COR-L47 (cell line): ENCODE data around the gene MED16.

Source experiments
- DNase-seq: peaks from one replicate; lab custom pipeline; 2025; lab: John Stamatoyannopoulos, UW

The MED16 gene

GRCh38 chr19:907183-907853 is 14.3 kb upstream of the MED16 start:
- no peak for DNase-seq

GRCh38 chr19:906480-906879 is 13.5 kb upstream of the MED16 start:
- no peak for DNase-seq

GRCh38 chr19:904545-904944 is 11.6 kb upstream of the MED16 start:
- DNase-seq = no peak

- peak; percentile 85 for DNase-seq
Measured at GRCh38 chr19:903266-903797, 10.3 kb upstream of the MED16 start.

DNA sequence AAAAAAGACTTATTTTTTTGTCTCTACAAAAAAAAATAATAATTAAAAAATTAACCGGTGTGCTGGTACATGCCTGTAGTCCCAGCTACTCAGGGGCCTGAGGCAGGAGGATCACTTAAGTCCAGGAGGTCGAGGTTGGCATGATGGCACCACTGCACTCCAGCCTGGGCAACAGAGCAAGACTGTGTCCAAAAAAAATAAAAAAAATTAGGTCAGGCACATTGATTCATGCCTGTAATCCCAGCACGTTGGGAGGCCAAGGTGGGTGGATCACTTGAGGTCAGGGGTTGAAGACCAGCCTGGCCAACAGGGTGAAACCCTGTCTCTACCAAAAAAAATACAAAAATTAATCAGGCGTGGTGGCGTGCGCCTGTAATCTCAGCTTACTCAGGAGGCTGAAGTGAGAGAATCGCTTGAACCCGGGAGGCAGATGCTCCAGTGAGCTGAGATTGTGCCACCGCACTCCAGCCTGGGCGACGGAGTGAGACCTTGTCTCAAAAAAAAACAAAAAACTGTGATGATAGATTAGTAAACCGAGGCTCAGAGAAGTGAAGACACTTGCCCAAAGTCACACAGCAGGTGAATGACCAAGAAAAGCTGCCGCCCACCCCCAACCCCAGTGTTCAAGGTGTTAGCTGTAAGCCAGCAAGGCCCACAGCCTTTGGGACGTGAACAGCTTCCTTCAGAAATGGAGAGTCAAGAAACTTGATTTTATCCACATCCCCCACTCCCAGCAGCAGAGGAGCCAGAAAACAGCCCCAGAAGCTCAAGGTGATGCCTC is 9.6 kb upstream of the MED16 start:
- DNase-seq = no peak

- DNase-seq = no peak
Measured at GRCh38 chr19:902093-902370, 9.0 kb upstream of the MED16 start.

GRCh38 chr19:901216-902092 is 8.5 kb upstream of the MED16 start:
- no peak for DNase-seq

- no peak for DNase-seq
Measured at GRCh38 chr19:900302-901111, 7.5 kb upstream of the MED16 start.

DNA sequence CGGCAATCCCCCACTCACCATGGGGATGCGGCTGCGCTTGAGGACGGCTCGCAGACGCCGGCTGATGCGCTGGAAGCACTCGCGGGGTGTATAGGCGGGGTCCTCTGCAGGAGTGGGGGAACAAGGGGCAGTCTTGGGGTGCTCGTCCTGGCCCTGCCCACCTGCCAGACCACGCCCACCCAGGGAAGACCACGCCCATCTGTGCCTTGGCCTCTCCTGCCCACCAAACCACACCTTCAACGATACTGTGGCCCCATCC is 7.0 kb upstream of the MED16 start:
- DNase-seq = no peak

GRCh38 chr19:899336-900042 is 6.5 kb upstream of the MED16 start:
- DNase-seq = no peak

- peak; percentile 94 for DNase-seq
Measured at GRCh38 chr19:898663-899062, 5.7 kb upstream of the MED16 start.

GRCh38 chr19:897442-898039 is 4.6 kb upstream of the MED16 start:
- no peak for DNase-seq

DNA sequence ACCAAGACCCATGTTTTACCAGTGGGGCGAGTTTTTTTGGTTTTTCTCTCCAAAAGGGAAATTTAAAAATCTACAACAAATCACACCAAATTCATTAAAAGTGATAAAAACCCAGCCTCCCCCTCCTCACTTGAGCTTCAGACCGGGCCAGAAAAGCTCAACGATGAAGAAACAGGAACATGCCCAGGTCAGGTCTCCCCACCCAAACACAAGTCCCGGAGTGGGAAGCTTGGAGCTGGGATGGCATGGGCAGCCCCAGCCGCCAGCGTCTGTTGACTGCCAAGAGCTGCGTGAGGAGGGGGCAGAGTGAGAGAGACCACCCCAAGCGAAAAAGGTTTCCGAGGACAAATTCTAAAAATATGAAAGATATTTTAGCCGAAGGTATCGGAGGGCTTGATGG is 4.0 kb upstream of the MED16 start:
- no peak for DNase-seq

GRCh38 chr19:896434-896833 is 3.4 kb upstream of the MED16 start:
- no peak for DNase-seq

DNA sequence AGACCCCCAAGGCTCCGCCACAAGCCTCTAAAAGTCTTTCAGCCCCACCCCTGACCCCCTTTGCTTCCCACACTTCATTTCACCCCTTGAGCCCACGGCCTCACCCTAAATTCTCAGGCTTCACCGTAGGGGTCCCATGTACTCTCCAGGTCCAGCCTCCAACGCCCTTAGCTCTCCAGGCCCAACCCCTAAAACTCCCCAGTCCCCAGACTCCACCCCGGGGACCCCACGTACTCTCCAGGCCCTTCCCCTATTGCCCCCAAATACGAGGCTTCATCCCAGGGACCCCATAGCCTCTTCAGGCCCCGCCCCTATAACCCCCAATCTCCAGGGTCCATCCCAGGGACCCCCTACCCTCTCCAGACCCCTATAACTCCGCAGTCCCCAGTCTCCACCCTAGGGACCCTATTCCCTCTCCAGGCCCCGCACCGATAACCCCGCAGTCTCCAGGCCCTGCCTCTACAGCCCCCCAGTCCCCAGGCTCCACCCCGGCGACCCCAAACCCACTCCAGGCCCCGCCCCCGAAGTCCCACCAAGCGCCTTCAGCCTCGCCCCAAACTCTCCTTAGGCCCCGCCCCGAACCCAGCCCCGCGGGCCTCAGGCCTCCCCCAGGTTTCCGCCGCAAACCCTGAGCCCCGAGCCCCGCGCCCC is 619 bp downstream of the MED16 start:
- no peak for DNase-seq

DNA sequence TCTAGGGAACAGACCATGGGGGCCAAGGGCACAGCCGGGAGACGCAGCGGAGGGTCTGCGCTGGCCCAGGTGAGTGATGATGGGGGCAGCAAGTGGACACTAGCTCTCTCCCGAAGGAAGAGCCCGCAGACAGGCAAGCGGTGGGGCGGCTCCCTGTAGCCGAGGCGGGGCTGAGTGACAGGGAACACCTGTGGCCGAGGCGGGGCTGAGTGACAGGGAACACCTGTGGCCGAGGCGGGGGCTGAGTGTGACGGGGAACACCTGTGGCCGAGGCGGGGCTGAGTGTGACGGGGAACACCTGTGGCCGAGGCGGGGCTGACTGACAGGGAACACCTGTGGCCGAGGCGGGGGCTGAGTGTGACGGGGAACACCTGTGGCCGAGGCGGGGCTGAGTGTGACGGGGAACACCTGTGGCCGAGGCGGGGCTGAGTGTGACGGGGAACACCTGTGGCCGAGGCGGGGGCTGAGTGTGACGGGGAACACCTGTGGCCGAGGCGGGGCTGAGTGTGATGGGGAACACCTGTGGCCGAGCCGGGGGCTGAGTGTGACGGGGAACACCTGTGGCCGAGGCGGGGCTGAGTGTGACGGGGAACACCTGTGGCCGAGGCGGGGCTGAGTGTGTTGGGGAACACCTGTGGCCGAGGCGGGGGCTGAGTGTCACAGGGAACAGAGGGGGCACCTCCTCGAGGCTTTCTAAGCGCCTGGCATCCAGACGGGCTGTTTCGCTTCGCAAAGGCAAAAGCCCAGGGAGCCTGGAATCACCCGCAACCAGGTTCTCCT is 1.4 kb downstream of the MED16 start:
- peak; percentile 52 for DNase-seq

DNA sequence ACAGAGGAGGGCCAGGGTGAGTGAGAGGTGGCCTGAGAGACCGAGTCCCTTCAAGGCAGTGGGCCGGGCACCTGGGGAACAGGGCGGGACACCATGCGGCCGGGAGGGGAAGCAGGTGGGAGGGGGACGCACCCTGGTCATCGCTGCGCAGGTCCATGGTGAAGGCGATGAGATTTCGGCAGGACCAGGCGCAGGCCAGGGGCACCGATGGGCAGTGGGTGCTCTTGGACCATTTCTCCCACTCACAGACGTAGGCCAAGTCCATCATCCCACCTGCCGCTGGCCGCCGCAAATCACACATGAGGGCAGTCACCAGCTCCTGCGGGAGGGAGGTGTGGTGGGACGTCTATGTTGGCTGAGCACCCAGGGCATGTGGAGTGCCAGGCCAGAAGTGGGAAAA is 2.2 kb downstream of the MED16 start:
- DNase-seq = no peak

- DNase-seq = no peak
Measured at GRCh38 chr19:889662-890295, 3.2 kb downstream of the MED16 start.
